AG09309 (cell line): Measurements from ENCODE around the gene MAPK8IP2.
A peak's percentile ranks its signal among the peaks of the same experiment; 100 is the strongest.

Experiments used
- DNase-seq: peaks from one replicate; pipeline ENCODE4 v3.0.0-alpha.2; 2010; ENCODE audit warnings: low read depth
- H3K4me3 ChIP-seq: 2 replicates; pipeline ENCODE4 v1.5.1; 2011; ENCODE audit warnings: mild to moderate bottlenecking, low read depth, low read length, moderate library complexity; ENCODE audit not compliant: control insufficient read depth
- CTCF ChIP-seq: IDR thresholded peaks from 2 replicates; pipeline ENCODE4 v1.5.1; 2011; ENCODE audit warnings: mild to moderate bottlenecking, low read depth, low read length, inconsistent platforms; ENCODE audit not compliant: insufficient read depth, control insufficient read depth; ENCODE audit errors: missing control alignments

MAPK8IP2 gene

GRCh38 chr22:50562523-50563412, 37.8 kb upstream of the MAPK8IP2 start, which contains the start of gene SYCE3:
TSS of gene SYCE3 (minus strand) at chr22:50562919. CDS start at chr22:50556405, 6,514 bp downstream.
- DNase-seq, result no peak
- TF ChIP-seq CTCF, result peak; percentile 83
- peak within 1 kb of the TSS; percentile 78 for H3K4me3 ChIP-seq

GRCh38 chr22:50563413-50564160, 37.0 kb upstream of the MAPK8IP2 start:
- no peak for TF ChIP-seq CTCF
- peak overlapping the region; percentile 78 for H3K4me3 ChIP-seq
- DNase-seq, result no peak

GRCh38 chr22:50564289-50564688, 36.3 kb upstream of the MAPK8IP2 start:
- H3K4me3 ChIP-seq, result no peak overlapping the region
- no peak for DNase-seq
- TF ChIP-seq CTCF, result no peak

- no peak for TF ChIP-seq CTCF
- no peak overlapping the region for H3K4me3 ChIP-seq
- no peak for DNase-seq
Observed at GRCh38 chr22:50567721-50568252, 32.8 kb upstream of the MAPK8IP2 start.

- no peak overlapping the region for H3K4me3 ChIP-seq
- no peak for DNase-seq
- TF ChIP-seq CTCF, result no peak
Observed at GRCh38 chr22:50568626-50569025, 32.0 kb upstream of the MAPK8IP2 start.

- no peak for DNase-seq
- no peak for TF ChIP-seq CTCF
- no peak overlapping the region for H3K4me3 ChIP-seq
Observed at GRCh38 chr22:50569041-50569459, 31.5 kb upstream of the MAPK8IP2 start.
